GM19395 (cell line): Measurements from ENCODE around the gene APELA.
"Not testable (repeated sequence)": the region's sequence is repeated elsewhere in the genome, so short reads cannot be mapped to it uniquely, and the experiment has no call there.

Source experiments
- ATAC-seq: cut with Tn5 transposase; IDR thresholded peaks from one replicate; pipeline ENCODE4 v1.9.1; 2021; ENCODE audit warnings: mild to moderate bottlenecking, moderate library complexity; ENCODE audit not compliant: unreplicated experiment

APELA gene

DNA sequence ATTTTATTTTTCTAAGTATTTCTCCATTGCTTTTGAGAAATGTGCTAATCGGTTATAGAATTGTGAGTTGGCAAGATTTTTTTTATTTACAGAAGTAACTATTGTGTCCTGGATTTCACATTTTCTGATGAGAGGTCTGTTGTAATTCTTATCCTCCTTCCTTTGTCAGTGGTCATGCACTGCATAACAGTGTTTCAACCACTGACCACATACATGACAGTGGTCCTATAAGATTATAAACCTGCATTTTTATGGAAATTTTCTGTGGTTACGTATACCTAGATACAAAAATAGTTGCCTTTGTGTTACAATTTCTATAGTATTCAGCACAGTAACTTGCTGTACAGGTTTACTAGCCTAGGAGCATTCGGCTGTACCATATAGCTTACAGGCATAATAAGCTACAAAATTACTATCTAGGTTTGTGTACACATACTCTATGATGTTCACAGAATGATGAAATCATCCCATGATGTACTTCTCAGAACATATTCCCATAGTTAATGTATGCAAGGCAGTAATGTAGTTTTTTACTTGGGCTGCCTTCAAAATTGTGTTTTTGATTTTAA is 47.8 kb downstream of the APELA start:
- ATAC-seq, result peak; percentile 52

DNA sequence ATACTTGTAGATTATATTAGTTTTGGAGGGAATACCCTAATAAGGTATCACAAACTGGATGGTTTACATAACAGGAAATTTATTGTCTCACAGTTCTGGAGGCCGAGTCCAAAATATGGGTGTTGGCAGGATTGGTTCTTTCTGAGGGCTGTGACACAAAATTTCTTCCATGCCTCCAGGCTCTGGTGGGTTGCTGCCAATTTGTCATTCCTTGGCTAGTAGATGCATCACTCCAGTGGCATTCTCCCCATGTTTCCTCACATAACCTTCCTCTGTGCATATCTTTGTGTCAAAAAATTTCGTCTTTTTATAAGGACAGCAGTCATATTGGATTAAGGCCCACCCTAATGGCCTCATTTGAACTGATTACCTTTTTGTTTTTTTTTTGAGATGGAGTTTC is 49.3 kb downstream of the APELA start:
- no peak for ATAC-seq

DNA sequence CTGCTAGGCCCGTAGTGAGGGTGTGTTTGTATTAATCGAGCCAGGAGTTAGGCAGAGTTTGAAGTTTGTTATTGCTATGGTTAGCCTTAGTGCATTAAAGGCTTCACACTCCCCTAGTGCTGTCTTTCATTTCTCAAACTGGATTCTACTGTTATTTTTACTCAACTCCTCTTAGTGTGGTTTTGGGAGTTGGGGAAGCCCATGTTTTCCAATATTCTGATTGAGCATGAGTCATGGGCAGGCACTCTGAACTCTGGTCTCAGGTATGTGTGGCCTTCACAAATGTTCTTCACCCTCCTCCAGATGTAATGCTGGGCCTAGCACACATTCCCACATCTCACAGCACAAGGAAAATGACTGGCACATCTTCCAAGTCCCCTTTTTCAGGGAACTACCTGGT is 50.1 kb downstream of the APELA start:
- not testable (repeated sequence) for ATAC-seq

DNA sequence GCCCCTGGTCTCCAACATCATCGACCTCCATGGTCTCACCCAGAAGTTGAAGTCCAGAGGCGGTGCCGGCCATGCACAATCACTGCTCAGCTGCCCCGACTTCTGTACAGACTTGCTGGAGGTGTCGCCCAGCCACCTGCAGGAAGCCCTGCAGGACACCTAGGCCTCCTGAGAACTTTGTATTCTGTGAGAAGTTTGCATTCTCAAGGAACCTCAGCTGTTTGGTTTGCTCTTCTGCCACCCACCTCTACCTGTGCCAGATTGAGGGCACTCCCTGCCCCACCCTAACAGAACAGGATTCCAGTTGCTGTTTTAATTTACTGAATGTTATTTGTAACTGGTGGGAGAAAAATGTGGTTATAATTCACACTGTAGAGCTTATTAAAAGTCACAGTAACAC is 53.7 kb downstream of the APELA start:
- no peak for ATAC-seq

DNA sequence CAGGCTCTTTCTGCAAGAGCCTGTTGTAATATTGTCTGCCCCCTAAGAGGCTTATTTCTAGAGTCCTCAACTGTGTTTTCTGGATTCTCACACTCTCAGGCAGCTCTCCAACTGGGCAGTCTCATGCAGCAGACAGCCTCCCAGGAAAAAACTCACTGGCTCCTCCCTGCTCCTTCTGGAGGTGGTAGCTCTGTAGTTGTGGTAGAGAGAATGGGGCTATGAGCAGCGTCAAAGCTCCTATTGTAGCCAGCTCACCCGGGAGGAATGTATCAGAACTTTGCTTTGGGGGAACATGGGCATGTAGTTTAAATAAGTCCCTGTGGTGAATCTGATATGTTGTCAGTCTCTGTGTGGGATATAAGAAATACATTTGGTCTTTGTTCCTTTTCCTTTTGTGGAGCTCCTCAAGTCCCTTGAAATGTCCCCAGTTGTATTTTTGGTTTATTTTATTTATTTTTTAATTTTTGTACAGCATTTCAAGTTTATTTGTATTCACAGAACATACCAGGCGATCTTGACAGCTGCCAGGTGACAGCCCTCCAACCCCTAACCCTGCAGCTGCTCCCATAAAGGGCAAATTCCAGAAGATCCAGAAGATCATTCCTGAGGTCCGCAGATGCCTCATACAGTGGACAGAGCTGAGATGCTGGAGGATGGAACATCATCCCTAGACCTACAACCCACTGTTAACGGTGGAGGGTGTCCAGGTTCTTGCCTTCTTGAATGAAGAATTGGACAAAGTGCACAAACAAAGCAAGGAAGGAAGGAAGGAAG is 54.8 kb downstream of the APELA start:
- no peak for ATAC-seq

DNA sequence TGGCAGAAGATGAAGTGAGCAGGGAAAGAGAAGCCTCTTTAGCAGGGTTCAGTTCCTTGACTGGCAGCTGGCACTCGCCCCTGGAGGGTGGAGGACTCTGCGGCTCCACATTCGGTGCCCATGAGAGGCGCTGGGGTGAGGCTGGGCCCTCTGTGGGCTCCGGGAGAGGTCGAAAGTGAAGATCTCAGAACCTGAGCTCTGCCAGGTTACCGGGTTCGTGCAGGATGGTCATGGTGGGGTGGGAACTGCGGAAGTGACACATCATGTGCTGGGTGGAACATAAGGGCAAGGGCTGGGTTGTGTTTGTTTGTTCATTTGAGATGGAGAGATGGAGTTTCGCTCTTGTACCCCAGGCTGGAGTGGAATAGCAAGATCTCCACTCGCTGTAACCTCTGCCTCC is 56.3 kb downstream of the APELA start:
- ATAC-seq, result no peak

DNA sequence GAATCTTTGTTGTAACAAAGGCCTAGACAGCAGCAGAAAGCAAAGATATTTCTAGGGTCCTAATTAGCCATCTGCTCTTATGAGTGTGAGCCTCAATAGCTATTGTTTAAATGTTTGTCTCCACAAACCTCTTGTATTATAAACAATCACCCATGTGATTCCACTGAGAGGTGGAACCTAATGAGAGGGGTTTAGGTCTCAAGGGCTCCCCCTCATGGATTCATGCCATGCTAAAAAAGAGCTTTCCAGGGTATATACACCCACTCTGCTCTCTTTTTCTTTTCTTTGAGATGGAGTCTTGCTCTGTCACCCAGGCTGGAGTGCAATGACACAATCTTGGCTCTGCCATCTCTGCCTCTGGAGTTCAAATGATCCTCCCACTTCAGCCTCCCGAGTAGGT is 58.4 kb downstream of the APELA start:
- peak; percentile 68 for ATAC-seq

DNA sequence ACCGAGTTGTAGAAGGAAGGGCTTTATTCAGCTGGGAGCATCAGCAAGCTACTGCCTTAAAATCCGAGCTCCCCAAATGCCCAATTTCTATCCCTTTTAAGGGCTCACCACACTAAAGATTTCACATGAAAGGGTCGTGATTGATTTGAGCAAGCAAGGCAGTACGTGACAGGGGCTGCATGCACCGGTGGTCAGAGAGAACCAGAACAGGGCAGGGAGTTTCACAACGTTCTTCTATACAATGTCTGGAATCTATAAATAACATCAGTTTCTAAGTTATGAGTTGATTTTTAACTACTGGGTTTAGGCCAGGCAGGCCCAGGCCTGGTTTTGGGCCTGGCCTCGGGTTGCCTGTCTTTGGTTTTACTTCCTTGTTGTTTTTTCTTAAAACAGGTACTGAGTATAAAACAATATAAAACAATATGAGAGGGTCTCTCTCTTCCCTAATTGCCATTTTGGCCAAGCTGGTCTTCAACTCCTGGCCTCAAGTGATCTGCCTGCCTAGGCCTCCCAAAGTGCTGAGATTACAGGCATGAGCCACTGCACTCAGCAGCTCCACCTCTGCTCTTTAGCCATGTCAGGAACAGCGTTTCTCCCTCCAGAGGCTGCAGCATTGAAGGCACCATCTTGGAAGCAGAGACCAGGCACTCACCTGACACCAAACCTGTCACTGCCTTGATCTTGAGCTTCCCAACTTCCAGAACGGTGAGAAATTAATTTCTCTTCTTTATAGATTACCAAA is 59.1 kb downstream of the APELA start:
- ATAC-seq, result peak; percentile 69

DNA sequence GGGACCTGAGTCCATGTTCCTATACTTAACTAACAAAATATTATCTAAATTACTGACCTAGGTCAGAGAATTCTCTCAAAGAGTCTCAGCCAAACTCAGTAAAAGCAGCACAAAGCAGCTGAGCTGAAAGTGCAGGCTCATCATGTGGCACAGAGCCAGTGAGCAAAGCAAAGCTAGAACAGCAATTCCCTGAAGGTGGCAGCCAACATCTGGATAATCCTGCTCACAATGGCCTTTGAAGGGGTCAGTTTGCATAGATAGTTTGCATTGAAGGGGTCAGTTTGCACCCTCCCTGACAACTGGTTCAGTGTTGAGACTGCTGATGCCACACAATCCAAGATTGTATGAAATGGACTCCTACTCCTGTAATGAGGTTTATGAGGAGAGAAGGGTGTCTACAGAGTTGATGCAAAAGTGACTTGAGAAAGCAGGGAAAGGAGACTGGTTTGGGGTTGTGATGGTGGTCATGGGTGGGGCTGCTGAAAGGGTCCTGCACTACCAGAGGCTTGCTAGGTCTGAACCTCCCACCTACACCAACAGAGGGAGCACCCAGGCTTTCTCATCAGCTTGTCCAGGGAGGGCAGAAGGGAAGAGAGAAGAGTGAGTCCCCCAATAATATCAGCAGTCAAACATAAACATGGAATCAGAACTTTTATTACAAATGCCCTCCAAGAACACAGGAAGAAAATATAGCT is 60.7 kb downstream of the APELA start:
- peak; percentile 52 for ATAC-seq

DNA sequence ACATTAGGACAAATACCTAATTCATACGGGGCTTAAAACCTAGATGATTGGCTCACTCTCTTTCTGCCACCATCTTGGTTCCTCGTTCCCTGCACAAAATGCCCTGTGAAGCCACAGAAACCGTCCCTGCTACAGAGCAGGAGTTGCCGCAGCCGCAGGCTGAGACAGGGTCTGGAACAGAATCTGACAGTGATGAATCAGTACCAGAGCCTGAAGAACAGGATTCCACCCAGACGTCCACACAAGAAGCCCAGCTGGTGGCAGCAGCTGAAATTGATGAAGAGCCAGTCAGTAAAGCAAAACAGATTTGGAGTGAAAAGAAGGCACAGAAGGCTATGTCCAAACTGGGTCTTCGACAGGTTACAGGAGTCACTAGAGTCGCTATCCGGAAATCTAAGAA is 66.2 kb downstream of the APELA start:
- no peak for ATAC-seq

DNA sequence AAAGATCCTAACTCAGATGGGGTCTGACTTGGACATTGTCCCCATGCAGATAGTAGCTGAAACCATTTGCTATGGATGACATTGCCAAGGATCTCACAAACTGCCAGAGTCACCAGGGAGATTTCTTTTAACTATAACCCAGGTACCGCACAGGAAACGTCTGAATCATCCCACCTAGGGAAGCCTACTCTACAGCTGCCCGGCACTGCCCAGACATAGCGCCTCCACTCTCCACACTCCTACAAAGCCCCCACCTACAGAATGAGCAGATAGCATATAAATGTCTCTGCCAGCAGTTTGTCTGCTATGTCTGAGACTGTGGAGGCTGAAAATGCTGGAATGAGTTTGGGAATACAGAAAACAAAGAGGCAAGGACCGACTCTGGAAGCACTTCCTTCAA is 68.2 kb downstream of the APELA start:
- ATAC-seq, result no peak

DNA sequence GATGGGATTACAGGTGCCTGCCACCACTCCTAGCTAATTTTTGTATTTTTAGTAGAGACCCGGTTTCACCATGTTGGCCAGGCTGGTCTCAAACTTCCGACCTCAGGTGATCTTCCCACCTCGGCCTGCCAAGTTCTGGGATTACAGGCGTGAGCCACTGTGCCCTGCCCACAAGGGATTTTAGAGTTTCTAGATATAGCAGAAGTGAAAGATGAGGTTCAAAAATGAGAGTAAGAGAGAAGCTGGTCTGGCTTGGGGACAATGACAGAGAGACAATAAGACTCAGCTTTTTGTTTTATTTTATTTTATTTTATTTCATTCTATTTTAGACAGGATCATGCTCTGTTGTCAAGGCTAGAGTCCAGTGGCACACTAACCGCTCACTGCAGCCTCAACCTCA is 69.8 kb downstream of the APELA start:
- no peak for ATAC-seq
